GM21717 (cell line): ENCODE measurements around the gene USP20.
A peak's percentile ranks its signal among the peaks of the same experiment; 100 is the strongest.

Source experiments
- ATAC-seq: cut with Tn5 transposase; IDR thresholded peaks from one replicate; pipeline ENCODE4 v1.9.1; 2021; ENCODE audit warnings: mild to moderate bottlenecking, moderate library complexity; ENCODE audit not compliant: unreplicated experiment

USP20 gene

GRCh38 chr9:129822898-129823541 lies 12.2 kb upstream of the USP20 start:
- ATAC-seq: no peak

GRCh38 chr9:129823542-129823934 lies 11.7 kb upstream of the USP20 start:
- no peak for ATAC-seq

GRCh38 chr9:129823935-129824601 lies 11.2 kb upstream of the USP20 start, which contains the start of gene TOR1A:
Gene TOR1A (minus strand): TSS chr9:129824136. CDS start chr9:129824085, 51 bp downstream.
- ATAC-seq: peak; percentile 82

- no peak for ATAC-seq
Measured at GRCh38 chr9:129826344-129826743, 8.9 kb upstream of the USP20 start.

GRCh38 chr9:129826759-129827158 lies 8.5 kb upstream of the USP20 start:
- ATAC-seq: no peak

GRCh38 chr9:129828051-129828450 lies 7.2 kb upstream of the USP20 start:
- no peak for ATAC-seq

- no peak for ATAC-seq
Measured at GRCh38 chr9:129828969-129829368, 6.3 kb upstream of the USP20 start.

- ATAC-seq: no peak
Measured at GRCh38 chr9:129832982-129833381, 2.3 kb upstream of the USP20 start.

- peak; percentile 9 for ATAC-seq
Measured at GRCh38 chr9:129834489-129835127, 650 bp upstream of the USP20 start.

- ATAC-seq: no peak
Measured at GRCh38 chr9:129835860-129836223, 584 bp downstream of the USP20 start.

- no peak for ATAC-seq
Measured at GRCh38 chr9:129836311-129837007, 1.2 kb downstream of the USP20 start.

- no peak for ATAC-seq
Measured at GRCh38 chr9:129838707-129839259, 3.5 kb downstream of the USP20 start.

GRCh38 chr9:129839324-129840023 lies 4.2 kb downstream of the USP20 start:
- no peak for ATAC-seq

- no peak for ATAC-seq
Measured at GRCh38 chr9:129840034-129840433, 4.8 kb downstream of the USP20 start.

GRCh38 chr9:129841071-129841470 lies 5.8 kb downstream of the USP20 start:
- ATAC-seq: no peak

GRCh38 chr9:129845373-129845772 lies 10.1 kb downstream of the USP20 start:
- no peak for ATAC-seq

GRCh38 chr9:129848712-129849441 lies 13.6 kb downstream of the USP20 start:
- ATAC-seq: no peak

- ATAC-seq: no peak
Measured at GRCh38 chr9:129849901-129850300, 14.6 kb downstream of the USP20 start.

- no peak for ATAC-seq
Measured at GRCh38 chr9:129850821-129851550, 15.7 kb downstream of the USP20 start.
